ENCODE data around the gene C18orf54. TPM values are rescaled to one million over a fixed set of nuclear protein-coding genes. Genes with fewer than 3 reads are reported as not detected.

Gene C18orf54
- total and polyA plus RNA-seq, 2 experiments from 2014 or later, result 2.8 to 3.5 TPM

GRCh38 chr18:54358495-54359040, 862 bp downstream of the C18orf54 start:
- Histone ChIP-seq H3K9ac (peak overlapping the region; percentile 85), H3K4me2 (ENCODE audit: unreplicated experiment) (peak overlapping the region; percentile 93), H3K4me1 (ENCODE audit: insufficient read depth) (peaks cover 8% of the 10 kb centered on the region; the same call in 1 of the 2 replicates), H3K79me2 (ENCODE audit: insufficient read depth) (peaks cover 18% of the 10 kb centered on the region), H3K27me3 (replicated peaks; ENCODE audit: insufficient read depth) (no peaks in the 10 kb centered on the region), H3K9me2 (ENCODE audit: insufficient read depth) (no peaks in the 10 kb centered on the region), H3K9me3 (ENCODE audit: low read depth) (no peaks in the 10 kb centered on the region), H3F3A (ENCODE audit: insufficient read depth) (no peaks in the 10 kb centered on the region), H3K36me3 (ENCODE audit: low read depth) (no peaks in the 10 kb centered on the region), H4K20me1 (ENCODE audit: insufficient read depth) (no peaks in the 10 kb centered on the region), H2AFZ (peak overlapping the region; percentile 93), H3K4me3 (peak overlapping the region; percentile 92), H3K27ac (peak overlapping the region; percentile 59)
- TF ChIP-seq EZH2phosphoT487 (IDR thresholded peaks at IDR 0.05; ENCODE audit: insufficient read depth, low read depth) (no peak), EZH2 (IDR thresholded peaks at IDR 0.05; ENCODE audit: insufficient read depth, poor library complexity, severe bottlenecking) (no peak)
- in situ Hi-C loops (cut with MboI), result no loop called here
- DNase-seq, result peak; percentile 49
- 0 to 1% methylated on average over 21 of the region's 21 CpGs for WGBS, 2 experiments (ENCODE audit: low coverage in 1 of 2, low lambda C conversion rate in 2 of 2, missing lambda C conversion rate in 2 of 2)

GRCh38 chr18:54359233-54359632, 1.5 kb downstream of the C18orf54 start:
- 64 to 67% methylated on average over 6 of the region's 6 CpGs for WGBS, 2 experiments (ENCODE audit: low coverage in 1 of 2, low lambda C conversion rate in 2 of 2, missing lambda C conversion rate in 2 of 2)
- Histone ChIP-seq H2AFZ (peak overlapping the region; percentile 93), H3K4me3 (peak overlapping the region; percentile 92), H3K27ac (no peak overlapping the region), H3K36me3 (ENCODE audit: low read depth) (no peaks in the 10 kb centered on the region), H3K4me1 (ENCODE audit: insufficient read depth) (peaks cover 8% of the 10 kb centered on the region; the same call in 1 of the 2 replicates), H3F3A (ENCODE audit: insufficient read depth) (no peaks in the 10 kb centered on the region), H3K9me2 (ENCODE audit: insufficient read depth) (no peaks in the 10 kb centered on the region), H3K9ac (peak overlapping the region; percentile 85), H3K79me2 (ENCODE audit: insufficient read depth) (peaks cover 18% of the 10 kb centered on the region), H3K9me3 (ENCODE audit: low read depth) (no peaks in the 10 kb centered on the region), H4K20me1 (ENCODE audit: insufficient read depth) (no peaks in the 10 kb centered on the region), H3K27me3 (replicated peaks; ENCODE audit: insufficient read depth) (no peaks in the 10 kb centered on the region), H3K4me2 (ENCODE audit: unreplicated experiment) (peak overlapping the region; percentile 93)
- in situ Hi-C loops (cut with MboI), result no loop called here
- TF ChIP-seq EZH2phosphoT487 (IDR thresholded peaks at IDR 0.05; ENCODE audit: insufficient read depth, low read depth) (no peak), EZH2 (IDR thresholded peaks at IDR 0.05; ENCODE audit: insufficient read depth, poor library complexity, severe bottlenecking) (no peak)
- peak; percentile 5 for DNase-seq

- H3K4me1 ChIP-seq (ENCODE audit: insufficient read depth), result peaks cover 8% of the 10 kb centered on the region; the same call in 1 of the 2 replicates
- peak; percentile 6 for DNase-seq
- no peak overlapping the region for H3K27ac ChIP-seq
- no peaks in the 10 kb centered on the region for H3K36me3 ChIP-seq (ENCODE audit: low read depth)
- no peaks in the 10 kb centered on the region for H3F3A ChIP-seq (ENCODE audit: insufficient read depth)
- no peaks in the 10 kb centered on the region for H3K9me2 ChIP-seq (ENCODE audit: insufficient read depth)
- in situ Hi-C loops (cut with MboI), result no loop called here
- H3K4me2 ChIP-seq (ENCODE audit: unreplicated experiment), result no peak overlapping the region
- TF ChIP-seq EZH2phosphoT487 (IDR thresholded peaks at IDR 0.05; ENCODE audit: insufficient read depth, low read depth) (no peak), EZH2 (IDR thresholded peaks at IDR 0.05; ENCODE audit: insufficient read depth, poor library complexity, severe bottlenecking) (no peak)
- WGBS, 2 experiments (ENCODE audit: low coverage in 1 of 2, low lambda C conversion rate in 2 of 2, missing lambda C conversion rate in 2 of 2), result 86 to 89% methylated on average over 3 of the region's 3 CpGs
- H3K79me2 ChIP-seq (ENCODE audit: insufficient read depth), result peaks cover 18% of the 10 kb centered on the region
- H4K20me1 ChIP-seq (ENCODE audit: insufficient read depth), result no peaks in the 10 kb centered on the region
- no peaks in the 10 kb centered on the region for H3K9me3 ChIP-seq (ENCODE audit: low read depth)
- no peaks in the 10 kb centered on the region for H3K27me3 ChIP-seq (replicated peaks; ENCODE audit: insufficient read depth)
- no peak overlapping the region for H3K9ac ChIP-seq
- peak overlapping the region; percentile 93 for H2AFZ ChIP-seq
- H3K4me3 ChIP-seq, result no peak overlapping the region
These were observed 2.7 kb downstream of the C18orf54 start for GRCh38 chr18:54360406-54360805.

GRCh38 chr18:54378057-54378456, 20.4 kb downstream of the C18orf54 start:
- in situ Hi-C loops (cut with MboI), result no loop called here
- no peaks in the 10 kb centered on the region for H4K20me1 ChIP-seq (ENCODE audit: insufficient read depth)
- H3K9me3 ChIP-seq (ENCODE audit: low read depth), result no peaks in the 10 kb centered on the region
- WGBS, 2 experiments (ENCODE audit: low coverage in 1 of 2, low lambda C conversion rate in 2 of 2, missing lambda C conversion rate in 2 of 2), result 97 to 99% methylated on average over 4 of the region's 4 CpGs
- H3K36me3 ChIP-seq (ENCODE audit: low read depth), result peaks cover 5% of the 10 kb centered on the region; the same call in 1 of the 2 replicates
- TF ChIP-seq EZH2 (IDR thresholded peaks at IDR 0.05; ENCODE audit: insufficient read depth, poor library complexity, severe bottlenecking), result no peak
- no peak for TF ChIP-seq EZH2phosphoT487 (IDR thresholded peaks at IDR 0.05; ENCODE audit: insufficient read depth, low read depth)
- H3K9ac ChIP-seq, result no peak overlapping the region
- DNase-seq, result no peak
- no peak overlapping the region for H3K4me2 ChIP-seq (ENCODE audit: unreplicated experiment)
- no peak overlapping the region for H3K27ac ChIP-seq
- no peaks in the 10 kb centered on the region for H3F3A ChIP-seq (ENCODE audit: insufficient read depth)
- no peak overlapping the region for H3K4me3 ChIP-seq
- H3K27me3 ChIP-seq (replicated peaks; ENCODE audit: insufficient read depth), result no peaks in the 10 kb centered on the region
- no peaks in the 10 kb centered on the region for H3K79me2 ChIP-seq (ENCODE audit: insufficient read depth)
- no peak overlapping the region for H2AFZ ChIP-seq
- H3K9me2 ChIP-seq (ENCODE audit: insufficient read depth), result no peaks in the 10 kb centered on the region
- no peaks in the 10 kb centered on the region for H3K4me1 ChIP-seq (ENCODE audit: insufficient read depth)

All from GM23248 (cell line).